ENCODE data around the gene TMEM164.
"Not testable (repeated sequence)": the region's sequence is repeated elsewhere in the genome, so short reads cannot be mapped to it uniquely, and the experiment has no call there.

Gene TMEM164

GRCh38 chrX:110138557-110138956 lies 135.6 kb downstream of the TMEM164 start:
- DNase-seq = no peak

- DNase-seq = no peak
Measured at GRCh38 chrX:110139172-110139571, 136.3 kb downstream of the TMEM164 start.

DNA sequence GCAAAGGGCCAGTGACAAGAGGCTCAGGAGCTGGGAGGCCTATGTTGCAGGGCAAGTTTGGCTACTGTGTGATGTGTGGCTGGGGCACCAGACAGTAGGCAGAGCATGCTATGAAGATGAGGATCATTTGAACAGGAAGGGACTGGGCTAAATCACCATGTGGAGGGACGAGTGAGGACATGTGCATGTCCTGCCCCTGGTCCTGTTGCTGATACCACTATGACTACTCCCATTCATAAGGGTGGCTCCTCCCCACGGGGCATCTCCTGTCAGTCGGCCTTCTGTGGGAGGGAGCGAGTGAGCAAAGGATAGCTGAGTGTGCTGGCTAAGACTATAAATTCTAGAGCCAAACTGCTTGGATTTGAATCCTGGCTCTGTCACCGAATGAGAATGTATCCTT lies 139.2 kb downstream of the TMEM164 start:
- DNase-seq = no peak

- no peak for DNase-seq
Measured at GRCh38 chrX:110143454-110144210, 140.7 kb downstream of the TMEM164 start.

DNA sequence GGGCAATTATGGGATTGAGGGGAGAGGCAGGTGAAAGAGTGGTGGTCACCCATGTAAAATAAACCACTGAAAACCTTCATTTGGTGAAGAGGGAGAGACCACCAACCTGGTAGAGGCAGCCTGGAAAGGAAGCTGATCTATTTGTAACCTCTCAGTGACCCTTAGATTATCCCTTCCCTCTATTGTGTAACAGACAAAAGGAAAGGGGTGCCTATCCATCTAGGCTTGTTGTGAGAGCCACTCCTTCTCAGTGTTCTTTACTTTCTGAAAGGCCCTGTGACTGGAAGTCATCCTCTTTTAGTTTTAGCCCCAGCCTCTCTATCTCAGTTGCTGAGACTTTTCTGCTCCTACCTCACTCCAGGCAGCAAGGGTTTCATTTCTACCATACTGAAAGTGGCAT lies 142.4 kb downstream of the TMEM164 start:
- no peak for DNase-seq

GRCh38 chrX:110145854-110146253 lies 142.9 kb downstream of the TMEM164 start:
- no peak for DNase-seq

- DNase-seq = peak; percentile 73
Measured at GRCh38 chrX:110146521-110146920, 143.6 kb downstream of the TMEM164 start.

- no peak for DNase-seq
Measured at GRCh38 chrX:110153244-110153643, 150.3 kb downstream of the TMEM164 start.

- no peak for DNase-seq
Measured at GRCh38 chrX:110153896-110154295, 151.0 kb downstream of the TMEM164 start.

GRCh38 chrX:110154328-110154727 lies 151.4 kb downstream of the TMEM164 start:
- DNase-seq = not testable (repeated sequence)

DNA sequence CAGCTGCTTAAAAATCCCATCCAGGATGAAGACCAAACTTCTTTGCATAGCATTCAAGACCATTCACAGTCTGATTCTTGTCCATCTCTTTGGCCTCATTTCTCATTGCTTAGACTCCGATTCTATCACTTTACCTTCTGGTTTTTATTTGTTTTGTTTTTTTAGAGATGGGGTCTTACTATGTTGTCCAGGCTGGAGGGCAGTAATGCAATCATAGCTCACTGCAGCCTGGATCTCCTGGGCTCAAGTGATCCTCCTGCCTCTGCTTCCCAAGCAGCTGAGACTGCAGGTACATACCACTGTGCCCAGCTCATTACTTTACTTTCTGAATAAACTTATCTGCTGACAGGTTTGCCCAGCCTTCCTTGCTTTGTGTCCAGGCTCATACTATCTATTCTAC lies 152.8 kb downstream of the TMEM164 start:
- no peak for DNase-seq

DNA sequence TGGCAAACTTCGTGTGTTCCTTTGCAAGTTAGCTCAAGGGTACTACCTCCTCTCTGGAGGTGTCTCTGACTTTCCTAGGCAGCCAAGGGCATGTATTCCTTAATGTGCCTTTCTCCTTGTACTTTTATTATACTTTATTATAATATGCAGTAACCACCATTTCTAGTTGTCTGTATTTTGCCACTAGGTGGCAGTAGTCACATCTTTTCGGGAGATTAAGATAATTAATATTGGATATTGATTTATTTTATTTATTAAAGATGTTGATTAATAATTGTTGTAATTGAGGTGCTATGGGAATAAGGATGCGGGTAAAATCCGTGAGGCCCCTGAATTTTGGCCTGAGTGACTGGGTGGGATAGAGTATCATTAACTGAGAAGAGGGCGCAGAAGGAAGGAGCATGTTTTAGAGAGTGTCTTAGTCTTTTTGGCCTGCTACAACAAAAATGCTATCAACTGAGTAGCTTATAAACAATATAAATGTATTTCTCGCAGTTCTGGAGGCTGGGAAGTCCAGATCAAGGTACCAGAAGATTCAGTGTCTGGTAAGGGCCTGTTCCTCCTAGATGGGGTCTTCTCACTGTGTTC lies 153.3 kb downstream of the TMEM164 start:
- DNase-seq = no peak

DNA sequence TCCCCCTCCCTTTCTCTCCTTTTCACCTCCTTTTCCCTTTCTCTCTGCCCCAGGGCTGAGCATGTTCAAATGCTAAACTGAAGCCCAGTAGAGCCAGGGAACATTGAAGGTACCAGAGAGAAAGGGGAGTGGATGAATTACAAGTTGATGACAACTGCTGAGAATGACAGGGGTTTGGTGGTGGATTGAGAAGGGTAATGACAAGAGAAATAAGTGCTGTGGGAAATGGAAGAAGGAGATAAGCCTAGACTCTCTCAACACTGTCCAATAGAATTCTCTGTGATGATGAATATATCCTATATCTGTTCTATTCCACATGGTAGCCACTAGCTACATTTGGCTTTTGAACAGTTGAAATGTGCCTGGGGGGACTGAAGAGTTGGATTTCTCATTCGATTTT lies 154.5 kb downstream of the TMEM164 start:
- DNase-seq = no peak

DNA sequence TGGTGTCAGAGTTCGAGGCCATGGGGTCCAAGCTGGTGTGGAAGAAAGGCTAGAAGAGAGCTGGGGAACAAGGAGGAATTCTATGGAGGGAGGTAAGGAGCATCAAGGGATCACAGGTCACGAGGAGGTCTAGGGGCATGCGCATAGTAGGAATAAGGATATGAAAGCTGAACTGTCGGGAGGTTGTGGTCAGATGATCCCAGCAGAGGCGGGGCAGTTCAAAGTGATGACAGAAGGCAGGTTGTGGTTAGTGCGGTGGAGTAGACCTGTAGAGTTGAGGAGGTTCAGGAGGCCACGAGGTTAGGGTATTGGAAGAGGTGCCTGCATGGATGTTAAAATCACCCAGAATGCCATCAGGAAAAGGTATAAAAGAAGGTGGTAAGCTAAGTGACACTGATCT lies 156.3 kb downstream of the TMEM164 start:
- DNase-seq = no peak

DNA sequence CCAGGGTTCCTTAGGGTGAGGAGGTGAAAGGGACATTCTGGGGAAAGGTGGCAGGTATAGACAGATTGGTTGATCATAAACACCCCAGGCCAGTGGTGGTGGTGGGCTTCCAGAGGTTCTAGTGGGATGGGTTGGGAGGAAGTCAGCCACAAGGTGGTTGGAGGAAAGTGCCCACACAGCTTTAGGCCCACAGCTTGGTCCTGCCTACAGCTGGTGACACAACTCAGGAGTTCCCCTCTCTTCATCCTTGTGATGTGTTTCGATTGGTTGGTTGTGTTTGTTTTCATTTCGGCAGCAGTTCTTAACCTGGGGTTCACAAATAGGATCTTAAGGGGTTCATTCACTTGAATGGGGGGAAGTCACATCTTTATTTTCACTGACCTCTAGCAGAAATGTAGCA lies 157.0 kb downstream of the TMEM164 start:
- DNase-seq = no peak

DNA sequence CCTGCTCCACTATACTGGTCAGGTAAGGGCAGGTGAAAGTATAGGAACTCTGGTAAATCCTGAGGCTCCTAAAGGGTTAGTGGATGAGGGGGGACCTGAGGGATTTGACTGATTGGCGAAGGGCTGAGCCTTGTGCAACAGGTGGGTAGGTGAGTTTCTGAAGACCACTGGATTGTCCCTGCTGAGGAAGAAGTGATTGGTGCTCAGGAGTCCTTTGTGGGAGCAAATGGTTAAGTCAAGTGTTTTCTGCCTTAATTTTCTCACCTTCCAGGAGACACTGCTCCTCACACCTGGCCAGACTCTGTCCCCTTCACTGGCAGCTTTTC lies 158.4 kb downstream of the TMEM164 start:
- no peak for DNase-seq

DNA sequence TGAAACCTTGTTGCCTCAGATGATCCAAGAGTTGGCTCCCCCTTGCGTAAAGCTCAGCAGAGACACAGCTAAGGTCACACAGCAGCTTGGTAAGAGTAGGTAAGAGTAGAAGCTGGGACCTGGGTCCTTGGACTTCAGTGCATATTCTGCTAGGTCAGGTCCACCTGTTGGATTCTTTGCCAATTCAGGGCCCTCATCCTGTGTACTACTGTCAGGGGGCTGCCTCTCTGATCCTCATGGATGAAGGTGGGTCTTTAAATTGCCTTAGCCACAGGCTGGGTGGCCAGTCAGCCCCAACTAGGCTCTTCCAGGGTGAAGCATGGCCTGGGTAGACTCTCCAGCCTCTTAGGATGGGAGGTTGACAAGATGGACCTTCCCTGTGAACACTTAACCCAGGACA lies 159.2 kb downstream of the TMEM164 start:
- DNase-seq = no peak

- DNase-seq = no peak
Measured at GRCh38 chrX:110162867-110163266, 160.0 kb downstream of the TMEM164 start.

DNA sequence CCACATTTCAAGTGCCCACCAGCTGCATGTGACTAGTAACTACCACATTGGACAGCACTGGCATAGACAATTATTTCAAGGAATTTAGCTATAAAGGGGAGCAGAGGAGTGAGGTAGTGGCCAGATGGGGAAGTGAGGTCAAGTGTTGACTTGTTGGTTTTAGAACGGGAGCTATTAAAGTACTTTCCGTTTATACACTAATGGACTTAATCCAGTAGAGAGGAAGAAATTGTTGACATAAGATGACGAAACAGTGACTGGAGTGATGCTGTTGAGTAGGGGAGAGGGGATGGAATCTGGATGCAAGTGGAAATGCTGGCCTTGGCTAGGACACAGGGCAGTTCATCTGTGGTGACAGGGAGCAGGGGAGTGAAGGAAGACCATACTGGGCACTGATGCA lies 160.6 kb downstream of the TMEM164 start:
- no peak for DNase-seq

DNA sequence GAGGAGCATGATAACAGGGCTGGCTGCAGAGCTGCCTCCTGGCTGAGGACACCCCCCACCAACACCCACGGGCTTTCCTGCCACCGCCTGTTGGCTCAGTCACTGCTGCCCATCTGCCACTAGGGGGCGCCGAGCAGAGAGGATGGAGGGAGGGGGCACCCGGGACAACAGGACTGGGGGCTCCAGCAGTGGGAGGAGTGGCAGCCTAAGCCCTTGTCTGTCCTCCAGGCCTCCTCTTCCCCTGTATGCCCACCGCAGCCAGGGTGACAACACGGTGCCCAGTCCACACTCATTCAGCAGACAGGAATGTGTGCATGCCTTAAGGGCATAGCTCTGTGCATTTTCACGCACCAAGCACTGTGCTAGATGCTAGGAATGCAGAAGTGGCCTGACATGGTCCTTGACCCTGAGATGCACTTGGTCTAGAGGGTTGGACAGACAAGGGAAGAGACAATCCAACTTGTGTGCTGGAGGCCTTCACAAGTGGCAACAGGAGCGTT lies 165.1 kb downstream of the TMEM164 start:
- no peak for DNase-seq

GRCh38 chrX:110168585-110168984 lies 165.7 kb downstream of the TMEM164 start:
- DNase-seq = no peak

DNA sequence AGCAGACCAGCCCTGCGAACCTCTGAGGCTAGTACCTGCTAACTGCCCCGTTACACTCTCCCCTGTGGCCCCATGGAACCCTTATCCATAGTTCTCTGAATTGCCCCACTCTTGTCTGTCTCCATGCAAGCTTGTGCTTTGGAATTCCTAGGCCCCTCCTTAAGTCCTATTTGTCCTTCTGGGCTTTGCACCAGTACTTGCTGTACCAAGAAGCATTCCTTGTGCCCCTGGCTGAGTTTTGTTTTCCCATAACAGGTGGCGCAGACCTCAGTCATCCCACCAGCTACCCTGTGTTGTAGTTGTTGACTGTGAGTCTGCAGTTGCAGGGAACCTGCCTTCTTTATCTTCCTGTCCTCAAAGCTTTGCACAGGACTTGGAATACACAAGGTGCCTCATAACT lies 167.1 kb downstream of the TMEM164 start:
- DNase-seq = no peak

GRCh38 chrX:110171442-110171841 lies 168.5 kb downstream of the TMEM164 start:
- no peak for DNase-seq

GRCh38 chrX:110172215-110172614 lies 169.3 kb downstream of the TMEM164 start:
- DNase-seq = no peak
